ENCODE results near the gene WDR89. TPM values are rescaled to one million over a fixed set of nuclear protein-coding genes. Genes with fewer than 3 reads are reported as not detected.
"Not testable (repeated sequence)": the region's sequence is repeated elsewhere in the genome, so short reads cannot be mapped to it uniquely, and the experiment has no call there.

The WDR89 gene
- polyA plus RNA-seq, 1 of the 3 experiments (the other 2 are of a cell fraction), result 2.6 TPM

- TF ChIP-seq FOXM1 (IDR thresholded peaks at IDR 0.05; ENCODE audit: low read depth) (no peak), TCF12 (IDR thresholded peaks at IDR 0.05) (no peak), FOSL2 (IDR thresholded peaks at IDR 0.05; ENCODE audit: borderline replicate concordance, low read depth) (no peak), USF1 (IDR thresholded peaks at IDR 0.05; ENCODE audit: borderline replicate concordance, low read depth) (no peak), TEAD4 (IDR thresholded peaks at IDR 0.05; ENCODE audit: borderline replicate concordance, insufficient read depth) (no peak), GATA2 (CRISPR knock-in tag; IDR thresholded peaks at IDR 0.05) (no peak), SIN3A (IDR thresholded peaks at IDR 0.05; ENCODE audit: borderline replicate concordance, low read depth, low read length) (no peak), MEF2A (IDR thresholded peaks at IDR 0.05; ENCODE audit: borderline replicate concordance, low read depth) (no peak)
- TF ChIP-seq, protein P1, sequence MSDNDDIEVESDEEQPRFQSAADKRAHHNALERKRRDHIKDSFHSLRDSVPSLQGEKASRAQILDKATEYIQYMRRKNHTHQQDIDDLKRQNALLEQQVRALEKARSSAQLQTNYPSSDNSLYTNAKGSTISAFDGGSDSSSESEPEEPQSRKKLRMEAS (IDR thresholded peaks at IDR 0.05; ENCODE audit: low read depth), result no peak
- TF ChIP-seq, protein P2, sequence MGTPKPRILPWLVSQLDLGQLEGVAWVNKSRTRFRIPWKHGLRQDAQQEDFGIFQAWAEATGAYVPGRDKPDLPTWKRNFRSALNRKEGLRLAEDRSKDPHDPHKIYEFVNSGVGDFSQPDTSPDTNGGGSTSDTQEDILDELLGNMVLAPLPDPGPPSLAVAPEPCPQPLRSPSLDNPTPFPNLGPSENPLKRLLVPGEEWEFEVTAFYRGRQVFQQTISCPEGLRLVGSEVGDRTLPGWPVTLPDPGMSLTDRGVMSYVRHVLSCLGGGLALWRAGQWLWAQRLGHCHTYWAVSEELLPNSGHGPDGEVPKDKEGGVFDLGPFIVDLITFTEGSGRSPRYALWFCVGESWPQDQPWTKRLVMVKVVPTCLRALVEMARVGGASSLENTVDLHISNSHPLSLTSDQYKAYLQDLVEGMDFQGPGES (IDR thresholded peaks at IDR 0.05; ENCODE audit: low read depth, low read length), result no peak
- H3K9ac ChIP-seq, result no peak overlapping the region
- no peaks in the 10 kb centered on the region for H4K20me1 ChIP-seq (ENCODE audit: insufficient read depth)
- CTCF ChIA-PET, result no interaction called here
- no peak for DNase-seq
- no peak overlapping the region for H3K4me2 ChIP-seq
- H3K4me1 ChIP-seq (ENCODE audit: control insufficient read depth in 1 of 2, insufficient read depth in 2 of 2, low read depth in 1 of 2, low read length in 1 of 2), result peaks cover 0 to 5% of the 10 kb centered on the region in 2 experiments; a peak in 1 of 4 replicates
- H3K27me3 ChIP-seq (ENCODE audit: insufficient read depth), result no peaks in the 10 kb centered on the region
- no peak overlapping the region for H2AFZ ChIP-seq (ENCODE audit: low read depth)
- H3K36me3 ChIP-seq (replicated peaks in 1 of 2; ENCODE audit: control insufficient read depth in 1 of 2, insufficient read depth in 2 of 2, low read length in 1 of 2), result no peaks in the 10 kb centered on the region
- H3K9me2 ChIP-seq, result no peaks in the 10 kb centered on the region
- no peaks in the 10 kb centered on the region for H3K79me2 ChIP-seq (ENCODE audit: insufficient read depth)
- H3K4me3 ChIP-seq (ENCODE audit: low read depth in 2 of 2, low read length in 1 of 2), result no peak overlapping the region
- H3F3A ChIP-seq (replicated peaks; ENCODE audit: insufficient read depth), result no peaks in the 10 kb centered on the region
- no peaks in the 10 kb centered on the region for H3K9me3 ChIP-seq
- POLR2A ChIA-PET, result no interaction called here
- no peak overlapping the region for H3K27ac ChIP-seq (ENCODE audit: low read depth in 2 of 2, low read length in 1 of 2)
- WGBS (ENCODE audit: low lambda C conversion rate), result 82% methylated on average over 6 of the region's 8 CpGs
Measured at GRCh38 chr14:63662776-63663175, 21.1 kb upstream of the WDR89 start.

GRCh38 chr14:63661881-63662280 is 20.2 kb upstream of the WDR89 start:
- WGBS (ENCODE audit: low lambda C conversion rate), result 95% methylated on average over 10 of the region's 10 CpGs
- CTCF ChIA-PET; H3K4me2 ChIP-seq; H3K79me2 ChIP-seq (ENCODE audit: insufficient read depth); POLR2A ChIA-PET; H3K27me3 ChIP-seq (ENCODE audit: insufficient read depth); H3K27ac ChIP-seq (ENCODE audit: low read depth in 2 of 2, low read length in 1 of 2); DNase-seq; H4K20me1 ChIP-seq (ENCODE audit: insufficient read depth); H3K9ac ChIP-seq; H3K9me2 ChIP-seq; H3K9me3 ChIP-seq; H3K4me1 ChIP-seq (ENCODE audit: control insufficient read depth in 1 of 2, insufficient read depth in 2 of 2, low read depth in 1 of 2, low read length in 1 of 2); H3K4me3 ChIP-seq (ENCODE audit: low read depth in 2 of 2, low read length in 1 of 2); H2AFZ ChIP-seq (ENCODE audit: low read depth); H3F3A ChIP-seq (replicated peaks; ENCODE audit: insufficient read depth); H3K36me3 ChIP-seq (replicated peaks in 1 of 2; ENCODE audit: control insufficient read depth in 1 of 2, insufficient read depth in 2 of 2, low read length in 1 of 2): not testable (repeated sequence)

GRCh38 chr14:63659726-63660125 is 18.1 kb upstream of the WDR89 start:
- Histone ChIP-seq H3K4me2 (no peak overlapping the region), H3K4me3 (ENCODE audit: low read depth in 2 of 2, low read length in 1 of 2) (no peak overlapping the region), H3K4me1 (ENCODE audit: control insufficient read depth in 1 of 2, insufficient read depth in 2 of 2, low read depth in 1 of 2, low read length in 1 of 2) (peaks cover 0 to 5% of the 10 kb centered on the region in 2 experiments; a peak in 1 of 4 replicates), H3K9ac (no peak overlapping the region), H3K9me3 (no peaks in the 10 kb centered on the region), H2AFZ (ENCODE audit: low read depth) (no peak overlapping the region), H3F3A (replicated peaks; ENCODE audit: insufficient read depth) (no peaks in the 10 kb centered on the region), H3K27me3 (ENCODE audit: insufficient read depth) (no peaks in the 10 kb centered on the region), H3K27ac (ENCODE audit: low read depth in 2 of 2, low read length in 1 of 2) (no peak overlapping the region), H4K20me1 (ENCODE audit: insufficient read depth) (no peaks in the 10 kb centered on the region), H3K9me2 (no peaks in the 10 kb centered on the region), H3K36me3 (replicated peaks in 1 of 2; ENCODE audit: control insufficient read depth in 1 of 2, insufficient read depth in 2 of 2, low read length in 1 of 2) (no peaks in the 10 kb centered on the region), H3K79me2 (ENCODE audit: insufficient read depth) (no peaks in the 10 kb centered on the region)
- ChIA-PET POLR2A (no interaction called here), CTCF (interaction anchor here (0.7 kb wide), 1 partner anchor 130 kb away, joined by 3 read pairs; no protein-coding TSS in a partner anchor)
- DNase-seq, result no peak
- 95% methylated on average over 4 of the region's 4 CpGs for WGBS (ENCODE audit: low lambda C conversion rate)
- TF ChIP-seq POLR2AphosphoS5 (IDR thresholded peaks at IDR 0.05; ENCODE audit: low read depth, low read length) (no peak), EP300 (IDR thresholded peaks at IDR 0.05; ENCODE audit: borderline replicate concordance in 1 of 2, low read depth in 1 of 2, low read length in 1 of 2) (no peak), USF2 (IDR thresholded peaks at IDR 0.05; ENCODE audit: borderline replicate concordance, low read depth, low read length) (no peak)
- TF ChIP-seq, protein P2 (IDR thresholded peaks at IDR 0.05; ENCODE audit: low read depth, low read length), result no peak
- TF ChIP-seq, protein P3, sequence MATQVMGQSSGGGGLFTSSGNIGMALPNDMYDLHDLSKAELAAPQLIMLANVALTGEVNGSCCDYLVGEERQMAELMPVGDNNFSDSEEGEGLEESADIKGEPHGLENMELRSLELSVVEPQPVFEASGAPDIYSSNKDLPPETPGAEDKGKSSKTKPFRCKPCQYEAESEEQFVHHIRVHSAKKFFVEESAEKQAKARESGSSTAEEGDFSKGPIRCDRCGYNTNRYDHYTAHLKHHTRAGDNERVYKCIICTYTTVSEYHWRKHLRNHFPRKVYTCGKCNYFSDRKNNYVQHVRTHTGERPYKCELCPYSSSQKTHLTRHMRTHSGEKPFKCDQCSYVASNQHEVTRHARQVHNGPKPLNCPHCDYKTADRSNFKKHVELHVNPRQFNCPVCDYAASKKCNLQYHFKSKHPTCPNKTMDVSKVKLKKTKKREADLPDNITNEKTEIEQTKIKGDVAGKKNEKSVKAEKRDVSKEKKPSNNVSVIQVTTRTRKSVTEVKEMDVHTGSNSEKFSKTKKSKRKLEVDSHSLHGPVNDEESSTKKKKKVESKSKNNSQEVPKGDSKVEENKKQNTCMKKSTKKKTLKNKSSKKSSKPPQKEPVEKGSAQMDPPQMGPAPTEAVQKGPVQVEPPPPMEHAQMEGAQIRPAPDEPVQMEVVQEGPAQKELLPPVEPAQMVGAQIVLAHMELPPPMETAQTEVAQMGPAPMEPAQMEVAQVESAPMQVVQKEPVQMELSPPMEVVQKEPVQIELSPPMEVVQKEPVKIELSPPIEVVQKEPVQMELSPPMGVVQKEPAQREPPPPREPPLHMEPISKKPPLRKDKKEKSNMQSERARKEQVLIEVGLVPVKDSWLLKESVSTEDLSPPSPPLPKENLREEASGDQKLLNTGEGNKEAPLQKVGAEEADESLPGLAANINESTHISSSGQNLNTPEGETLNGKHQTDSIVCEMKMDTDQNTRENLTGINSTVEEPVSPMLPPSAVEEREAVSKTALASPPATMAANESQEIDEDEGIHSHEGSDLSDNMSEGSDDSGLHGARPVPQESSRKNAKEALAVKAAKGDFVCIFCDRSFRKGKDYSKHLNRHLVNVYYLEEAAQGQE (IDR thresholded peaks at IDR 0.05; ENCODE audit: low read depth, low read length), result no peak

Data from SK-N-SH (cell line).